MM.1S (cell line): ENCODE measurements around the gene EED.
A peak's percentile ranks its signal among the peaks of the same experiment; 100 is the strongest.

Experiments used
- DNase-seq: peaks from one replicate; pipeline ENCODE4 v3.0.0-alpha.2; 2015
- H2AFZ ChIP-seq: fragments of 300-600 bp; sonication (generic); 2 replicates; pipeline ENCODE4 v1.6.0; 2016; ENCODE audit warnings: antibody characterized with exemption, low read length
- H3F3A ChIP-seq: fragments of 300-600 bp; sonication (generic); 2 replicates; pipeline ENCODE4 v1.6.1; 2016; ENCODE audit warnings: mild to moderate bottlenecking, antibody characterized with exemption, low read length, moderate library complexity, mixed read lengths; ENCODE audit not compliant: insufficient read depth
- H3K27ac ChIP-seq: fragments of 300-600 bp; sonication (generic); 2 replicates; pipeline ENCODE4 v1.5.1; 2016; ENCODE audit warnings: mild to moderate bottlenecking, low read length
- H3K27me3 ChIP-seq: fragments of 300-600 bp; sonication (generic); replicated peaks from 2 replicates; pipeline ENCODE4 v1.6.0; 2016; ENCODE audit warnings: low read length; ENCODE audit not compliant: insufficient read depth
- H3K36me3 ChIP-seq: fragments of 300-600 bp; sonication (generic); replicated peaks from 2 replicates; pipeline ENCODE4 v1.6.1; 2016; ENCODE audit warnings: mild to moderate bottlenecking, low read length, mixed read lengths; ENCODE audit not compliant: insufficient read depth
- H3K4me1 ChIP-seq: fragments of 300-600 bp; sonication (generic); 2 replicates; pipeline ENCODE4 v1.6.1; 2016; ENCODE audit warnings: low read length, mixed read lengths
- H3K4me2 ChIP-seq: fragments of 300-600 bp; sonication (generic); 2 replicates; pipeline ENCODE4 v1.6.0; 2016; ENCODE audit warnings: low read depth, low read length
- H3K4me3 ChIP-seq: fragments of 300-600 bp; sonication (generic); 2 replicates; pipeline ENCODE4 v1.5.1; 2016; ENCODE audit warnings: low read length, mixed read lengths
- H3K79me2 ChIP-seq: fragments of 300-600 bp; sonication (generic); 2 replicates; pipeline ENCODE4 v1.6.1; 2016; ENCODE audit warnings: mixed run types, low read length, mixed read lengths
- H3K9ac ChIP-seq: fragments of 300-600 bp; sonication (generic); 2 replicates; pipeline ENCODE4 v1.6.1; 2016; ENCODE audit warnings: low read length, mixed read lengths
- H3K9me2 ChIP-seq: fragments of 300-600 bp; sonication (generic); replicated peaks from 2 replicates; pipeline ENCODE4 v1.6.1; 2016; ENCODE audit warnings: mild to moderate bottlenecking, low read length, mixed read lengths; ENCODE audit not compliant: insufficient read depth
- H3K9me3 ChIP-seq: fragments of 300-600 bp; sonication (generic); replicated peaks from 2 replicates; pipeline ENCODE4 v1.6.1; 2016; ENCODE audit warnings: mild to moderate bottlenecking, low read length, mixed read lengths; ENCODE audit not compliant: insufficient read depth
- H4K20me1 ChIP-seq: fragments of 300-600 bp; sonication (generic); 2 replicates; pipeline ENCODE4 v1.6.1; 2016; ENCODE audit warnings: mild to moderate bottlenecking, low read length, moderate library complexity, mixed read lengths; ENCODE audit not compliant: insufficient read depth
- EZH2 ChIP-seq: fragments of 300-600 bp; sonication (generic); optimal IDR thresholded peaks from 2 replicates; pipeline ENCODE3; 2017; ENCODE audit warnings: low read depth, mild to moderate bottlenecking, antibody characterized with exemption, low read length, mixed read lengths
- EZH2phosphoT487 ChIP-seq: fragments of 300-600 bp; sonication (generic); IDR thresholded peaks from 2 replicates; pipeline ENCODE4 v1.6.1; 2018; ENCODE audit warnings: antibody characterized with exemption, low read length
- TF ChIP-seq, protein P1 (sequence below): fragments of 300-600 bp; sonication (generic); IDR thresholded peaks from 2 replicates; pipeline ENCODE4 v1.5.1; 2016; ENCODE audit warnings: antibody characterized with exemption, low read length, mixed read lengths

EED gene

DNA sequence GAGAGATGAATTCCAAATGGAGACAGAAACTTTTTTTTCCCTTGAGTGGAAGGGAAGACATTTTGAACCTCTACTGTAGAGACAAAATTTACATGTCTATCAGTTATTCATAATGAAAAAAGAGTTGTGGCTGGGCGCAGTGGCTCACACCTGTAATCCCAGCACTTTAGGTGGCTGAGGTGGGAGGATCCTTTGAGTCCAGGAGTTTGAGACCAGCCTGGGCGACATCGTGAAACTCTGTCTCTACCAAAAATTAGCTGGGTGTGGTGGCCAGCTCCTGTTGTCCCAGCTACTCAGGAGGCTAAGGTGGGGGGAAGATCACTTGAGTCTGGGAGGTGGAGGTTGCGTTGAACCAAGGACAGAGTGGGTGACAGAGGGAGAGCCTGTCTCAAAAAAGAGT, 4.1 kb downstream of the EED start:
- peaks cover 22% of the 10 kb centered on the region for H3K4me1 ChIP-seq
- H3K27ac ChIP-seq: no peak overlapping the region
- no peaks in the 10 kb centered on the region for H3K9me2 ChIP-seq
- no peak overlapping the region for H3K9ac ChIP-seq
- H3K4me2 ChIP-seq: no peak overlapping the region
- H2AFZ ChIP-seq: no peak overlapping the region
- no peak for DNase-seq
- H3K9me3 ChIP-seq: no peaks in the 10 kb centered on the region
- peaks cover 16% of the 10 kb centered on the region for H3F3A ChIP-seq
- H3K4me3 ChIP-seq: no peak overlapping the region
- H3K79me2 ChIP-seq: peaks cover 83% of the 10 kb centered on the region
- no peaks in the 10 kb centered on the region; the same call in 1 of the 2 replicates for H3K36me3 ChIP-seq
- no peaks in the 10 kb centered on the region for H3K27me3 ChIP-seq
- TF ChIP-seq EZH2phosphoT487: no peak
- TF ChIP-seq EZH2: no peak
- TF ChIP-seq, protein P1, sequence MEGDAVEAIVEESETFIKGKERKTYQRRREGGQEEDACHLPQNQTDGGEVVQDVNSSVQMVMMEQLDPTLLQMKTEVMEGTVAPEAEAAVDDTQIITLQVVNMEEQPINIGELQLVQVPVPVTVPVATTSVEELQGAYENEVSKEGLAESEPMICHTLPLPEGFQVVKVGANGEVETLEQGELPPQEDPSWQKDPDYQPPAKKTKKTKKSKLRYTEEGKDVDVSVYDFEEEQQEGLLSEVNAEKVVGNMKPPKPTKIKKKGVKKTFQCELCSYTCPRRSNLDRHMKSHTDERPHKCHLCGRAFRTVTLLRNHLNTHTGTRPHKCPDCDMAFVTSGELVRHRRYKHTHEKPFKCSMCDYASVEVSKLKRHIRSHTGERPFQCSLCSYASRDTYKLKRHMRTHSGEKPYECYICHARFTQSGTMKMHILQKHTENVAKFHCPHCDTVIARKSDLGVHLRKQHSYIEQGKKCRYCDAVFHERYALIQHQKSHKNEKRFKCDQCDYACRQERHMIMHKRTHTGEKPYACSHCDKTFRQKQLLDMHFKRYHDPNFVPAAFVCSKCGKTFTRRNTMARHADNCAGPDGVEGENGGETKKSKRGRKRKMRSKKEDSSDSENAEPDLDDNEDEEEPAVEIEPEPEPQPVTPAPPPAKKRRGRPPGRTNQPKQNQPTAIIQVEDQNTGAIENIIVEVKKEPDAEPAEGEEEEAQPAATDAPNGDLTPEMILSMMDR: no peak
- peaks cover 29% of the 10 kb centered on the region; the same call in 1 of the 2 replicates for H4K20me1 ChIP-seq

DNA sequence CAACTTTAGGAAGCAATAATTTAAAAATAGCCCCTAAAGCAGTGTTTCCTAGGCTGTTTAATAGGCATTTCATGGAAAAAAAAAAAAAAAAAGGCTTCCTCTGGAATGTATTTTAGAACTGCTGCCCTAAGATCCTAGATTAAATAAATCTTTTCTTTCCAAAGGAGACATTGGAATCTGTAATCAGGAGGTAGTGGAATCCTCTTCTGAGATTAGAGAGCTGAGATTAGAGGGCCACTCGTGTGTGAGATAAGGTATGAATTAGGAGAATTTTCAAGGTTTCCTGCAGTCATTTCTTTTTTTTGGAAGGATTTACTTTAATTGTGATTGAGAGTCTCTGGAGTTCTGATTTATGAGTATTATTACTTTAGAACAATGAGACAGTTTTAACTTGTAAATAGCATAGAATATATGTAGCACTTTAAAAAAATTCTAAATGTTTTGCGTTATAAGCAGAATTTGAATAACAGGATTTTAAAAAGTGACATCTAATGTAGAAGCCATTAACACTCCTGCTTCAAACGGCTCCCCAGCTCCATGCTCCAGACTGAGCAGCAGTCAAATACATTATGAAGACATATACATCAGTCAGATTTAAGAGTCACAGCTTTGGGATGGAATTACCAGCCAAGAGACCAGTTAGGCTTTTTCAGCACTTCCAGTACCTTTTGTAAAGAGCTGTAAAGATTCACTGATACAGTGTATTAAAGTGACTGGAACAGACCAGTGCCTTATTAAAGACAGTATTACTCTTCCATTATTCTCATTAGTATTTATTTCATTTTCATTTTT, 5.0 kb downstream of the EED start:
- H3K4me3 ChIP-seq: no peak overlapping the region
- H3K4me2 ChIP-seq: no peak overlapping the region
- H2AFZ ChIP-seq: no peak overlapping the region
- H3K9me3 ChIP-seq: no peaks in the 10 kb centered on the region
- H4K20me1 ChIP-seq: peaks cover 29% of the 10 kb centered on the region; the same call in 1 of the 2 replicates
- peaks cover 8% of the 10 kb centered on the region; the same call in 1 of the 2 replicates for H3F3A ChIP-seq
- H3K4me1 ChIP-seq: peaks cover 18% of the 10 kb centered on the region
- no peak for DNase-seq
- H3K79me2 ChIP-seq: peaks cover 89% of the 10 kb centered on the region
- TF ChIP-seq, protein P1: no peak
- TF ChIP-seq EZH2 (no peak), EZH2phosphoT487 (no peak)
- H3K9me2 ChIP-seq: no peaks in the 10 kb centered on the region
- H3K27me3 ChIP-seq: no peaks in the 10 kb centered on the region
- H3K9ac ChIP-seq: no peak overlapping the region
- H3K27ac ChIP-seq: no peak overlapping the region
- no peaks in the 10 kb centered on the region; the same call in 1 of the 2 replicates for H3K36me3 ChIP-seq

DNA sequence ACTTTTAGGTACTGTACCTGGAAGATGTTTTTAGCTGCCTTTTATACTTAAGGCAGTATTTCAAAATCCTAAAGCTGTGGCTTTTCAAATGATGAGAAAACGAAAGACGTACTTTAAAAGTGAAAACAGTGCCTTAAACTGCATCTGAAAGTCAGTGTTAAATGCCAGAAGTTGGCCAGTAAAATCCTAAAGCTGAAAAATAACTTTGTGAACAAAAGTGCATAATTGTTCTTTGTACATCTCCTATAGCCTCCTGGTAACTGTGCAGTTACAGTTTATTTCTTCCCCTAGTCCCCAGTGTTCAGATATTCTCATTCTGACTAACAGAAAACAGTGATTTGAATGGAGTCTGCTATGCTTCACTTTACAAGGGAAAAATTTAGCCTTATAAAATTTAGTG, 6.8 kb downstream of the EED start:
- H3K79me2 ChIP-seq: peaks cover 89% of the 10 kb centered on the region
- peak overlapping the region; percentile 19; the same call in 1 of the 2 replicates for H3K4me2 ChIP-seq
- H3K4me3 ChIP-seq: no peak overlapping the region
- H3K36me3 ChIP-seq: no peaks in the 10 kb centered on the region; the same call in 1 of the 2 replicates
- peaks cover 26% of the 10 kb centered on the region; the same call in 1 of the 2 replicates for H4K20me1 ChIP-seq
- peaks cover 13% of the 10 kb centered on the region for H3K4me1 ChIP-seq
- no peaks in the 10 kb centered on the region for H3K27me3 ChIP-seq
- no peak overlapping the region for H3K27ac ChIP-seq
- DNase-seq: peak; percentile 39
- no peak for TF ChIP-seq EZH2phosphoT487
- no peak for TF ChIP-seq EZH2
- TF ChIP-seq, protein P1: no peak
- no peaks in the 10 kb centered on the region for H3K9me2 ChIP-seq
- no peak overlapping the region for H3K9ac ChIP-seq
- H2AFZ ChIP-seq: no peak overlapping the region
- no peaks in the 10 kb centered on the region for H3K9me3 ChIP-seq
- peaks cover 4% of the 10 kb centered on the region; the same call in 1 of the 2 replicates for H3F3A ChIP-seq
